Measurements from ENCODE around the gene IQSEC1. TPM values are rescaled to one million over a fixed set of nuclear protein-coding genes. Genes with fewer than 3 reads are reported as not detected.
A peak's percentile ranks its signal among the peaks of the same experiment; 100 is the strongest.

IQSEC1 gene
- polyA plus RNA-seq, 2 of the 4 experiments (the other 2 are of a cell fraction), result 3.7 to 10.7 TPM

- DNase-seq (ENCODE audit: low read depth in 1 of 2, low spot score in 1 of 2) (no peak), ATAC-seq (no peak), FAIRE-seq (no peak)
- ChIA-PET POLR2A (no interaction called here), CTCF (interaction anchor here (1.2 to 2.0 kb wide), 4 partner anchors 9 to 29 kb away, joined by 3 to 7 read pairs (median 4); no protein-coding TSS in a partner anchor)
- H3K4me1 ChIP-seq, result no peaks in the 10 kb centered on the region
- H3K4me3 ChIP-seq, result no peak overlapping the region
- no peak overlapping the region for H3K4me2 ChIP-seq
- no peaks in the 10 kb centered on the region for H3K9me3 ChIP-seq
- H3K27ac ChIP-seq, result no peak overlapping the region
- 96% methylated on average over 3 of the region's 3 CpGs for WGBS (ENCODE audit: missing lambda C conversion rate)
- TF ChIP-seq E2F6 (IDR thresholded peaks at IDR 0.05; ENCODE audit: borderline replicate concordance, low read depth) (no peak), BHLHE40 (IDR thresholded peaks at IDR 0.05; ENCODE audit: low read depth, low read length) (no peak)
Measured at GRCh38 chr3:13013566-13013965, 59.7 kb downstream of the IQSEC1 start.

- Histone ChIP-seq H3K9me3 (no peaks in the 10 kb centered on the region), H3K4me1 (no peaks in the 10 kb centered on the region), H3K4me2 (no peak overlapping the region), H3K27ac (no peak overlapping the region), H3K4me3 (no peak overlapping the region)
- DNase-seq (ENCODE audit: low read depth in 1 of 2, low spot score in 1 of 2) (no peak), ATAC-seq (no peak), FAIRE-seq (no peak)
- POLR2A ChIA-PET, result no interaction called here
- no peak for TF ChIP-seq GATA3 (IDR thresholded peaks at IDR 0.05; ENCODE audit: borderline replicate concordance)
- TF ChIP-seq ZFP36 (IDR thresholded peaks at IDR 0.05; ENCODE audit: borderline replicate concordance, partially characterized antibody), result no peak
- TF ChIP-seq USF2 (IDR thresholded peaks at IDR 0.05), result no peak
- no peak for TF ChIP-seq CBX2 (IDR thresholded peaks at IDR 0.05; ENCODE audit: borderline replicate concordance, low read depth)
- no peak for TF ChIP-seq HES2 (IDR thresholded peaks at IDR 0.05)
- no peak for TF ChIP-seq ZNF302 (CRISPR knock-in tag; IDR thresholded peaks at IDR 0.05)
- no peak for TF ChIP-seq TFCP2L1 (CRISPR knock-in tag; IDR thresholded peaks at IDR 0.05)
- no peak for TF ChIP-seq REST (IDR thresholded peaks at IDR 0.05)
- CTCF ChIA-PET, result interaction anchor here (1.2 to 2.0 kb wide), 4 partner anchors 9 to 29 kb away, joined by 3 to 7 read pairs (median 4); no protein-coding TSS in a partner anchor
- 81% methylated on average over 7 of the region's 7 CpGs for WGBS (ENCODE audit: missing lambda C conversion rate)
Measured at GRCh38 chr3:13013151-13013561, 60.1 kb downstream of the IQSEC1 start.

GRCh38 chr3:13012221-13012691 is 61.0 kb downstream of the IQSEC1 start:
- no peak overlapping the region for H3K4me3 ChIP-seq
- ChIA-PET POLR2A (no interaction called here), CTCF (interaction anchor here (1.1 to 2.0 kb wide), 5 partner anchors 8 to 41 kb away, joined by 3 to 7 read pairs (median 4); no protein-coding TSS in a partner anchor)
- H3K27ac ChIP-seq, result no peak overlapping the region
- TF ChIP-seq ZFP36 (IDR thresholded peaks at IDR 0.05; ENCODE audit: borderline replicate concordance, partially characterized antibody) (peak; percentile 15), ATOH8 (CRISPR knock-in tag; IDR thresholded peaks at IDR 0.05; ENCODE audit: low read depth) (no peak)
- ATAC-seq, result no peak
- 62% methylated on average over 5 of the region's 5 CpGs for WGBS (ENCODE audit: missing lambda C conversion rate)
- no peaks in the 10 kb centered on the region for H3K4me1 ChIP-seq
- DNase-seq (ENCODE audit: low read depth in 1 of 2, low spot score in 1 of 2), result no peak
- FAIRE-seq, result no peak
- H3K4me2 ChIP-seq, result no peak overlapping the region
- H3K9me3 ChIP-seq, result no peaks in the 10 kb centered on the region

Data from A549 (cell line).